Endothelial cell of umbilical vein (primary cell): ENCODE data around the gene CEP70. TPM values are rescaled to one million over a fixed set of nuclear protein-coding genes. Genes with fewer than 3 reads are reported as not detected.

Experiments used
- BruUV-seq: library from RNA; stranded (reverse); fragments of 400-500 nt; replicated peaks from 2 replicates; lab custom pipeline; 2021; lab: Mats Ljungman, UMichigan
- CTCF ChIA-PET: fragments of 300-600, 350-600 bp; sonication (Branson Sonifier 250); formaldehyde crosslinking; loops from one replicate; lab custom pipeline; 2021; ENCODE audit warnings: antibody characterized with exemption, inconsistent platforms; lab: Charles Lee
- POLR2A ChIA-PET: fragments of 300-600, 350-600 bp; sonication (Branson Sonifier 250); formaldehyde crosslinking; loops from one replicate; lab custom pipeline; 2021; ENCODE audit warnings: antibody characterized with exemption, inconsistent platforms; lab: Charles Lee
- DNase-seq: peaks from one replicate; pipeline ENCODE4 v3.0.0-alpha.2; 2011; ENCODE audit warnings: low read depth, low spot score
- FAIRE-seq: peaks from 2 replicates; lab custom pipeline; 2011; peaks lifted over from hg19 to GRCh38; lab: Jason Lieb, UNC
- H2AFZ ChIP-seq: 2 replicates; pipeline ENCODE4 v1.6.0; 2012; ENCODE audit warnings: low read depth, low read length, control low read depth, inconsistent platforms
- H3K27ac ChIP-seq: 2 replicates; pipeline ENCODE4 v1.5.1; 2011; ENCODE audit warnings: low read depth, mild to moderate bottlenecking, control low read depth, low read length, moderate library complexity; ENCODE audit not compliant: insufficient read depth
- H3K27me3 ChIP-seq, 2 experiments: 2 replicates each; pipeline versions ENCODE4 v1.6.0 to v1.6.1; 2011; ENCODE audit warnings: low read length in 2 of 2, mixed read lengths in 1 of 2; ENCODE audit not compliant: control insufficient read depth in 2 of 2, insufficient read depth in 2 of 2
- H3K36me3 ChIP-seq, 2 experiments: 2 replicates in 1 of 2; 3 replicates in 1 of 2; pipeline ENCODE4 v1.5.1; 2011; ENCODE audit warnings: low read length in 2 of 2, mild to moderate bottlenecking in 1 of 2, moderate library complexity in 1 of 2; ENCODE audit not compliant: control insufficient read depth in 2 of 2, insufficient read depth in 2 of 2; ENCODE audit errors: extremely low read depth in 1 of 2
- H3K4me1 ChIP-seq: 3 replicates; pipeline ENCODE4 v1.5.1; 2011; ENCODE audit warnings: mild to moderate bottlenecking, low read length; ENCODE audit not compliant: control insufficient read depth, insufficient read depth; ENCODE audit errors: extremely low read depth
- H3K4me2 ChIP-seq: 2 replicates; pipeline ENCODE4 v1.6.1; 2011; ENCODE audit warnings: low read length, control low read depth, mixed read lengths; ENCODE audit not compliant: insufficient read depth
- H3K4me3 ChIP-seq, 3 experiments: fragments of 200-600 bp in 1 of 3; sonication (generic), shearing (Covaris generic) in 1 of 3; replicated peaks in 1 of 3; 2 replicates each; pipeline ENCODE4 v1.5.1; 2011 to 2016; ENCODE audit warnings: control low read depth in 3 of 3, low read length in 3 of 3, mild to moderate bottlenecking in 2 of 3, inconsistent platforms in 1 of 3, low read depth in 1 of 3, moderate library complexity in 1 of 3; ENCODE audit not compliant: insufficient read depth in 1 of 3
- H3K79me2 ChIP-seq: 2 replicates; pipeline ENCODE4 v1.6.0; 2012; ENCODE audit warnings: low read length, inconsistent platforms; ENCODE audit not compliant: control insufficient read depth, insufficient read depth
- H3K9ac ChIP-seq: replicated peaks from 2 replicates; pipeline ENCODE3; 2011; ENCODE audit warnings: low read length, control low read depth; ENCODE audit not compliant: insufficient read depth; ENCODE audit errors: extremely low read depth
- H3K9me1 ChIP-seq: replicated peaks from 3 replicates; pipeline ENCODE4 v1.6.0; 2011; ENCODE audit warnings: mild to moderate bottlenecking, low read length; ENCODE audit not compliant: control insufficient read depth, insufficient read depth; ENCODE audit errors: extremely low read depth
- H3K9me3 ChIP-seq: replicated peaks from 2 replicates; pipeline ENCODE4 v1.5.1; 2012; ENCODE audit warnings: low read length, inconsistent platforms; ENCODE audit not compliant: control insufficient read depth, insufficient read depth
- H4K20me1 ChIP-seq: replicated peaks from 2 replicates; pipeline ENCODE3; 2011; ENCODE audit warnings: mild to moderate bottlenecking, low read length; ENCODE audit not compliant: control insufficient read depth, insufficient read depth; ENCODE audit errors: extremely low read depth
- EZH2 ChIP-seq: IDR thresholded peaks from 2 replicates; pipeline ENCODE4 v1.6.1; 2012; ENCODE audit warnings: borderline replicate concordance, low read depth, mild to moderate bottlenecking, moderate library complexity, low read length, inconsistent platforms; ENCODE audit not compliant: severe bottlenecking
- FOS ChIP-seq: IDR thresholded peaks from 2 replicates; pipeline ENCODE4 v1.6.1; 2011; ENCODE audit warnings: mild to moderate bottlenecking, low read length, moderate library complexity, borderline replicate concordance; ENCODE audit not compliant: insufficient read depth
- GATA2 ChIP-seq: IDR thresholded peaks from 2 replicates; pipeline ENCODE4 v1.7.0; 2011; ENCODE audit warnings: low read depth, mild to moderate bottlenecking, moderate library complexity, mixed read lengths, low read length; ENCODE audit not compliant: insufficient read length, insufficient read depth
- JUN ChIP-seq: IDR thresholded peaks from 2 replicates; pipeline ENCODE4 v1.6.1; 2011; ENCODE audit warnings: borderline replicate concordance, low read depth; ENCODE audit not compliant: insufficient read length, insufficient read depth
- MYC ChIP-seq: IDR thresholded peaks from one replicate; pipeline ENCODE4 v1.6.1; 2011; ENCODE audit warnings: mild to moderate bottlenecking, low read depth, low read length
- POLR2A ChIP-seq: IDR thresholded peaks from 2 replicates; pipeline ENCODE4 v1.6.1; 2012; ENCODE audit warnings: low read depth, mild to moderate bottlenecking, control low read depth, low read length
- POLR2AphosphoS5 ChIP-seq: IDR thresholded peaks from 2 replicates; pipeline ENCODE4 v1.6.1; 2012; ENCODE audit warnings: low read depth, mild to moderate bottlenecking, control low read depth, low read length, moderate library complexity; ENCODE audit not compliant: insufficient read depth
- dilution Hi-C: fragments of 300-500 bp; cut with MboI; formaldehyde crosslinking; loops from one replicate; pipeline ENCODE4 v1.15.0; 2019; ENCODE audit warnings: low sequenced_read_pairs; ENCODE audit not compliant: extremely low pct_ligation_motif_present
- intact Hi-C: fragments of 100-400 bp; cut with micrococcal nuclease; formaldehyde crosslinking; loops from one replicate; pipeline ENCODE4 v1.10.0; 2022
- polyA plus RNA-seq, 4 experiments: library from polyadenylated mRNA; depleted of rRNA in 3 of 4; stranded (reverse) in 3 of 4; unstranded in 1 of 4; fragments of >200 nt; gene quantifications; 2 replicates each; pipeline versions ENCODE4 v1.2.1 to v1.2.3, GENCODE V29; 2011 to 2012; ENCODE audit warnings: missing spikeins in 1 of 4
- total RNA-seq: library from RNA; stranded (reverse); gene quantifications from 2 replicates; pipeline ENCODE4 v1.2.3, GENCODE V29; 2021
- TF ChIP-seq, protein P1 (sequence below): IDR thresholded peaks from 2 replicates; pipeline ENCODE4 v1.6.1; 2011; ENCODE audit not compliant: insufficient read depth, insufficient read length
- TF ChIP-seq, protein P2 (sequence below), 2 donors: IDR thresholded peaks; 1 replicate in 1 of 2; 2 replicates in 1 of 2; pipeline ENCODE4 v1.5.1; 2011; ENCODE audit warnings: low read length in 2 of 2, mild to moderate bottlenecking in 2 of 2, moderate library complexity in 2 of 2, control low read depth in 1 of 2, inconsistent platforms in 1 of 2, low read depth in 1 of 2; ENCODE audit not compliant: insufficient read depth in 1 of 2; ENCODE audit errors: extremely low read depth in 1 of 2

Gene CEP70
- total and polyA plus RNA-seq, 2 donors (not counting 3 experiments of a cell fraction or from before 2014, with no cell fraction given): 2.1 to 16.9 TPM

DNA sequence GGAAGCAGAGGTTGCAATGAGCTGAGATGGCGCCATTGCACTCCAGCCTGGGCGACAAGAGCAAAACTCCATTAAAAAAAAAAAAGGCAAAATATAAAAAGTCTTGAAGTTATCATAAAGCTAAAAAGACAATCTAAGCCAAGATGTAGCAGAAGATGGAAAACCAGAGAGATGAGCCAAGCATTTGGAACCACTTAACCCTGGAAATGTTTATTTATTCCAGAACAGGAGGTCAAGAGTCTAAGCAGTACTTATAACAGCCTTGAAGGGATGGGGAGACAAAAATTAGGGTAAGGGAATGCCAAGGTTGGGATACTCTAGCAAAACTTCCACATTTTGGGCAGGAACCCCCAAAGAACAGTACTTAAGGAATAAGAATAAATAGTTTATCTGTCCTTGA, 44.6 kb upstream of the CEP70 start:
- intact Hi-C loops (no loop called here), dilution Hi-C loops (no loop called here)
- Histone ChIP-seq H3K9ac (no peak overlapping the region), H3K9me1 (no peaks in the 10 kb centered on the region), H3K4me3 (no peak overlapping the region), H3K36me3 (no peaks in the 10 kb centered on the region), H3K79me2 (no peaks in the 10 kb centered on the region), H3K9me3 (no peaks in the 10 kb centered on the region), H4K20me1 (no peaks in the 10 kb centered on the region), H3K4me2 (no peak overlapping the region), H3K27ac (no peak overlapping the region), H3K4me1 (no peaks in the 10 kb centered on the region), H2AFZ (no peak overlapping the region), H3K27me3 (no peaks in the 10 kb centered on the region)
- CTCF ChIA-PET: no interaction called here
- BruUV-seq: no TSS peak
- DNase-seq (no peak), FAIRE-seq (no peak)
- TF ChIP-seq FOS (no peak), POLR2A (no peak), MYC (no peak)
- POLR2A ChIA-PET: no interaction called here

DNA sequence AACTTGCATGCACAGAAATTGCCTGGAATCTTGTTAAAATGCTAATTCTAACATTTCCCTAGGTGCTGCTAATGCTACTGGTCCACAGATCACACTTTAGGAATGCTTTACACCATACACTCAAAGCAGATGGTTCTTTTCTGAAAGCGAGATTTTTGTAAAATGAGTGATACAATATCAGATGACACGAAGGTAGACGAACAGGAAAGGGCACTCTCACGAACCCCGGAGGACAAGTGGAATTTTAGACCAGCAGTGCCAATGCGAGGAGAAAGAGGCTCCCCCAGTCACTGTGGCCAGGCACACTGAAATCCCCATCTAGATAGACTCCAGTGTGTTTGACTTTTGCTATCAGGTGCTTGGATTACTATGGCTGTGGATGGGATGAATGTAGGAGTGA, 35.5 kb upstream of the CEP70 start:
- Histone ChIP-seq H2AFZ (no peak overlapping the region), H3K79me2 (no peaks in the 10 kb centered on the region), H3K9ac (no peak overlapping the region), H3K9me1 (no peaks in the 10 kb centered on the region), H3K36me3 (no peaks in the 10 kb centered on the region), H3K4me2 (no peak overlapping the region), H3K27me3 (no peaks in the 10 kb centered on the region), H3K4me3 (no peak overlapping the region), H3K4me1 (no peaks in the 10 kb centered on the region), H3K27ac (no peak overlapping the region), H3K9me3 (no peaks in the 10 kb centered on the region), H4K20me1 (no peaks in the 10 kb centered on the region)
- ChIA-PET CTCF (interaction anchor here (1.1 kb wide), 1 partner anchor 286 kb away, joined by 3 read pairs; no protein-coding TSS in a partner anchor), POLR2A (no interaction called here)
- no peak for DNase-seq
- no peak for FAIRE-seq
- TF ChIP-seq FOS (no peak), JUN (no peak), MYC (no peak), POLR2A (no peak), GATA2 (no peak), EZH2 (no peak), POLR2AphosphoS5 (no peak)
- TF ChIP-seq, protein P1, sequence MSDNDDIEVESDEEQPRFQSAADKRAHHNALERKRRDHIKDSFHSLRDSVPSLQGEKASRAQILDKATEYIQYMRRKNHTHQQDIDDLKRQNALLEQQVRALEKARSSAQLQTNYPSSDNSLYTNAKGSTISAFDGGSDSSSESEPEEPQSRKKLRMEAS: no peak
- TF ChIP-seq, protein P2, sequence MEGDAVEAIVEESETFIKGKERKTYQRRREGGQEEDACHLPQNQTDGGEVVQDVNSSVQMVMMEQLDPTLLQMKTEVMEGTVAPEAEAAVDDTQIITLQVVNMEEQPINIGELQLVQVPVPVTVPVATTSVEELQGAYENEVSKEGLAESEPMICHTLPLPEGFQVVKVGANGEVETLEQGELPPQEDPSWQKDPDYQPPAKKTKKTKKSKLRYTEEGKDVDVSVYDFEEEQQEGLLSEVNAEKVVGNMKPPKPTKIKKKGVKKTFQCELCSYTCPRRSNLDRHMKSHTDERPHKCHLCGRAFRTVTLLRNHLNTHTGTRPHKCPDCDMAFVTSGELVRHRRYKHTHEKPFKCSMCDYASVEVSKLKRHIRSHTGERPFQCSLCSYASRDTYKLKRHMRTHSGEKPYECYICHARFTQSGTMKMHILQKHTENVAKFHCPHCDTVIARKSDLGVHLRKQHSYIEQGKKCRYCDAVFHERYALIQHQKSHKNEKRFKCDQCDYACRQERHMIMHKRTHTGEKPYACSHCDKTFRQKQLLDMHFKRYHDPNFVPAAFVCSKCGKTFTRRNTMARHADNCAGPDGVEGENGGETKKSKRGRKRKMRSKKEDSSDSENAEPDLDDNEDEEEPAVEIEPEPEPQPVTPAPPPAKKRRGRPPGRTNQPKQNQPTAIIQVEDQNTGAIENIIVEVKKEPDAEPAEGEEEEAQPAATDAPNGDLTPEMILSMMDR (IDR thresholded peaks at IDR 0.05; ENCODE audit: extremely low read depth in 1 of 2, insufficient read depth in 1 of 2, low read depth in 1 of 2, low read length in 2 of 2): no peak
- intact Hi-C loops: no loop called here
- dilution Hi-C loops: no loop called here
- BruUV-seq: no TSS peak
